Measurements from ENCODE around the gene EFNB1. TPM values are rescaled to one million over a fixed set of nuclear protein-coding genes. Genes with fewer than 3 reads are reported as not detected.

Gene EFNB1
- total RNA-seq (2022; extraction: Qiagen RNA extraction) = 8.3 to 10.8 TPM (median 9.6 TPM) in 5 replicates

GRCh38 chrX:68828740-68829581 is at the start of gene EFNB1:
Gene EFNB1 (plus strand): TSS chrX:68829021. CDS start chrX:68829777, 756 bp downstream.

Other genes with a start within 250 kb of the EFNB1 start
- 1.1 to 2.3 TPM (median 1.7 TPM) in 5 replicates for gene STARD8, start 181.4 kb upstream of the EFNB1 start, total RNA-seq (2022; extraction: Qiagen RNA extraction)